Astrocyte of the cerebellum (primary cell): Measurements from ENCODE around the gene RGL4.
"Not testable (repeated sequence)": the region's sequence is repeated elsewhere in the genome, so short reads cannot be mapped to it uniquely, and the experiment has no call there.

Experiments
- DNase-seq: peaks from one replicate; pipeline ENCODE4 v3.0.0-alpha.2; 2011; ENCODE audit warnings: low read depth
- H3K4me3 ChIP-seq: 2 replicates; pipeline ENCODE4 v1.5.1; 2011; ENCODE audit warnings: mild to moderate bottlenecking, low read depth, low read length, moderate library complexity
- CTCF ChIP-seq: IDR thresholded peaks from 2 replicates; pipeline ENCODE4 v1.5.1; 2012; ENCODE audit warnings: low read length, low read depth, moderate library complexity, mild to moderate bottlenecking; ENCODE audit errors: missing control alignments
- in situ Hi-C: cut with HindIII; loops from 2 replicates; pipeline ENCODE4 v1.10.0; 2017; ENCODE audit warnings: low sequenced_read_pairs

RGL4 gene

GRCh38 chr22:23690713-23691112, at the start of gene RGL4:
TSS of gene RGL4 (plus strand) at chr22:23691013. CDS start at chr22:23692031, 1,018 bp downstream.
- no peak for TF ChIP-seq CTCF
- in situ Hi-C loops = no loop called here
- DNase-seq = no peak

DNA sequence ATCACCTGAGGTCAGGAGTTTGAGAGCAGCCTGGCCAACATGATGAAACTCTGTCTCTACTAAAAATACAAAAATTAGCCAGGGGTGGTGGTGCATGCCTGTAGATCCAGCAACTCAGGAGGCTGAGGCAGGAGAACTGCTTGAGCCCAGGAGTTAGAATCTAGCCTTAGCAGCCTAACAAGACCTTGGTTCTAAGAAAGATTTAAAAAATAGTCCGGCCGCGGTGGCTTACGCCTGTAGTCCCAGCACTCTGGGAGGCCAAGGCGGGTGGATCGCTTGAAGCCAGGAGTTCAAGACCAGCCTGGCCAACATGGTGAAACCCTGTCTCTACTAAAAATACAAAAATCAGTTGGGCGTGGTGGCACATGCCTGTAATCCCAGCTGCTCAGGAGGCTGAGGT, 44.3 kb upstream of the RGL4 start:
- DNase-seq, in situ Hi-C loops, H3K4me3 ChIP-seq: not testable (repeated sequence)

More at GRCh38 chr22:23690713-23691112, at the start of gene RGL4:
- no peak within 1 kb of the TSS for H3K4me3 ChIP-seq

- in situ Hi-C loops = no loop called here
- no peak overlapping the region for H3K4me3 ChIP-seq
- TF ChIP-seq CTCF = no peak
- no peak for DNase-seq
Measured at GRCh38 chr22:23649071-23649501, 41.7 kb upstream of the RGL4 start.

GRCh38 chr22:23651676-23652075, 39.1 kb upstream of the RGL4 start:
- TF ChIP-seq CTCF = no peak
- no peak for DNase-seq
- in situ Hi-C loops = no loop called here
- no peak overlapping the region for H3K4me3 ChIP-seq

DNA sequence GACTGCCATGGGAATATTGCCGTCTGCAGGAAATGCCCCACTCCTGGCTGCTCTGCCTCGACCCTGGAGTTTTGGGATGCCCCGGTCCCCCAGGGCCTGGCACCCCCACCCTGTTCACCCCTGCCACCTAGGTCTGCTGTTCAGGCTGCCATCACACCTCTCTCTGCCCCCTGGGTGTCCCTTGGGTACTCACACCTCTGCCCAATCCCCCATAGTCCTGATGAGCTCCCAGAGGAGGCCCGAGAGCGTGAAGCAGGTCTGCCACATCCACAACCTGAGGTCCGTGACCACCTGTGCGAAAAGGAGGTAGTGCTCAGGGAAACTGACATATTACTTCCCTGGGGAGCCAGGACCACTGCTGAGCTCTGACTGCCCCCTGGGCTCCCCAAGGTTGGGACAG, 38.5 kb upstream of the RGL4 start:
- DNase-seq = no peak
- in situ Hi-C loops = no loop called here
- TF ChIP-seq CTCF = no peak

DNA sequence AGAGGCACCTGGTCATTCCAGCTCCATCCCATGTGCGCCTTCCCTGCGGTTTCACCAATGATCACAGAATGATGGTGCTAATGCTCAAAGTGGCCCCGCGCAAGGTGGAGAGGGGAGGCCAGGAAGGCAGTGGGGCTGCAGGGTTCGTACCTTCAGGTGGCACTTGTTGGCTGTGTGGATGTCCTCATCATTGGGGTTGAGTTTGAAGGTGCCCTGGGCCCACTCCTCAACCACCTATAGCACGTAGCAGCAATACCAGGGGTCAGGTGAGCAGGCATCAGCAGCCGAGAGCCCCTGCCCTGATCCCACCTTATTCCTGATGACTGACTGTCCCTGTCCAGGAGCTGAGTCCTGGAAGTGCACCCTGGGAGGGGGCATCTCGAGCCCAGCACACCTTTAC, 38.1 kb upstream of the RGL4 start:
- H3K4me3 ChIP-seq = no peak overlapping the region
- no peak for DNase-seq
- no peak for TF ChIP-seq CTCF
- in situ Hi-C loops = no loop called here

More for the DNA sequence above, 38.5 kb upstream of the RGL4 start:
- no peak overlapping the region for H3K4me3 ChIP-seq

- in situ Hi-C loops = no loop called here
- no peak for DNase-seq
- H3K4me3 ChIP-seq = no peak overlapping the region
- TF ChIP-seq CTCF = no peak
Measured at GRCh38 chr22:23655891-23656475, 34.8 kb upstream of the RGL4 start.
